Kidney epithelial cell (primary cell): ENCODE data around the gene SF3B6. TPM values are rescaled to one million over a fixed set of nuclear protein-coding genes. Genes with fewer than 3 reads are reported as not detected.
"Not testable (repeated sequence)": the region's sequence is repeated elsewhere in the genome, so short reads cannot be mapped to it uniquely, and the experiment has no call there.

Source experiments
- DNase-seq: peaks from one replicate; pipeline ENCODE4 v3.0.0-alpha.2; 2010; ENCODE audit warnings: low read depth
- H3K27me3 ChIP-seq: 2 replicates; pipeline ENCODE4 v1.6.0; 2011; ENCODE audit warnings: low read length; ENCODE audit not compliant: control insufficient read depth, insufficient read depth
- H3K36me3 ChIP-seq: 2 replicates; pipeline ENCODE4 v1.5.1; 2011; ENCODE audit warnings: low read length; ENCODE audit not compliant: control insufficient read depth, insufficient read depth
- H3K4me3 ChIP-seq: 2 replicates; pipeline ENCODE4 v1.5.1; 2011; ENCODE audit warnings: low read depth, mild to moderate bottlenecking, control low read depth, low read length
- total RNA-seq: library from RNA; depleted of rRNA; stranded (reverse); fragments of >200 nt; gene quantifications from 2 replicates; pipeline ENCODE4 v1.2.3, GENCODE V29; 2015
- TF ChIP-seq, protein P1 (sequence below): IDR thresholded peaks from 2 replicates; pipeline ENCODE4 v1.5.1; 2011; ENCODE audit warnings: mild to moderate bottlenecking, moderate library complexity, low read length, control low read depth, inconsistent platforms; ENCODE audit not compliant: insufficient read depth, poor library complexity, severe bottlenecking

SF3B6 gene
- total RNA-seq, 1 donor from 2014 or later = 208 TPM

DNA sequence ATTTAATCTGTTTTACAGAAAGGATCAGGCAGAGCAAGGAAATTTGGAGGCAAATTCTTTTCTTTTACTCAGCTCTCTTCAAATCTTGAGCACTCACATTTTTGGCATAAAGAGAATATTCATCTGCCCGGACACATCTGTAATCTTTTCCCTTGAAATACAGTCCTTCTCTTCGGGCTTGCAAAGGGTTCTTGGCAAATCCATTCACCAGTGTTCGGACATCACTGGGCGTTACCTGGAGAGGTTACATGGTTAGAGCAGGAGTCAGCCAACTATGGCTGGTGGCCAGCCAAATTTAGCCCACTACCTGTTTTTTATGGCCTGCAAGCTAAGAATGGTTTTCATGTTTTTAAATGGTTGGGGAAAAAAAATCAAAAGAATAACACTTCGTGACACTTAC is 44.9 kb upstream of the SF3B6 start:
- Histone ChIP-seq H3K27me3 (no peaks in the 10 kb centered on the region), H3K4me3 (no peak overlapping the region), H3K36me3 (no peaks in the 10 kb centered on the region)
- DNase-seq = no peak
- TF ChIP-seq, protein P1, sequence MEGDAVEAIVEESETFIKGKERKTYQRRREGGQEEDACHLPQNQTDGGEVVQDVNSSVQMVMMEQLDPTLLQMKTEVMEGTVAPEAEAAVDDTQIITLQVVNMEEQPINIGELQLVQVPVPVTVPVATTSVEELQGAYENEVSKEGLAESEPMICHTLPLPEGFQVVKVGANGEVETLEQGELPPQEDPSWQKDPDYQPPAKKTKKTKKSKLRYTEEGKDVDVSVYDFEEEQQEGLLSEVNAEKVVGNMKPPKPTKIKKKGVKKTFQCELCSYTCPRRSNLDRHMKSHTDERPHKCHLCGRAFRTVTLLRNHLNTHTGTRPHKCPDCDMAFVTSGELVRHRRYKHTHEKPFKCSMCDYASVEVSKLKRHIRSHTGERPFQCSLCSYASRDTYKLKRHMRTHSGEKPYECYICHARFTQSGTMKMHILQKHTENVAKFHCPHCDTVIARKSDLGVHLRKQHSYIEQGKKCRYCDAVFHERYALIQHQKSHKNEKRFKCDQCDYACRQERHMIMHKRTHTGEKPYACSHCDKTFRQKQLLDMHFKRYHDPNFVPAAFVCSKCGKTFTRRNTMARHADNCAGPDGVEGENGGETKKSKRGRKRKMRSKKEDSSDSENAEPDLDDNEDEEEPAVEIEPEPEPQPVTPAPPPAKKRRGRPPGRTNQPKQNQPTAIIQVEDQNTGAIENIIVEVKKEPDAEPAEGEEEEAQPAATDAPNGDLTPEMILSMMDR = no peak

DNA sequence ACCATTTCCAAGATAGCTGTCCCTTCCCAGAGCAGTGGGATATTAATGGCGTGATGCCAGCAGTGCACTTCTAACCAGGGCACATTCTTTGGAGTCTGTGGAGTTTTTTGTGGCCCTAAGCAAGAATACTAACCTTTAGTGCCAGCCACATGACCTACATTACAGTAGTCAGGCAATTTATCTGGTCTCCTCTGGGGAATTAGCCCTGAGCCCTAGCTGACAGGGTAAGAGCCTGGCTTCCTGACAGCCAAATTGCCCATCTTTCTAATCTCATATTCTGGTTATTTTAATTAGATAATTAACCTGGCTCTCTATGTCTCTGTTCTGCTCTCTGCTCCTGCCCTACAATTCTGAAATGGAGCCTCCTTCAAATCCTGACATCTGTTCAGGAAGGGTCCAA is 41.8 kb upstream of the SF3B6 start:
- no peaks in the 10 kb centered on the region for H3K36me3 ChIP-seq
- TF ChIP-seq, protein P1 = no peak
- no peak for DNase-seq

DNA sequence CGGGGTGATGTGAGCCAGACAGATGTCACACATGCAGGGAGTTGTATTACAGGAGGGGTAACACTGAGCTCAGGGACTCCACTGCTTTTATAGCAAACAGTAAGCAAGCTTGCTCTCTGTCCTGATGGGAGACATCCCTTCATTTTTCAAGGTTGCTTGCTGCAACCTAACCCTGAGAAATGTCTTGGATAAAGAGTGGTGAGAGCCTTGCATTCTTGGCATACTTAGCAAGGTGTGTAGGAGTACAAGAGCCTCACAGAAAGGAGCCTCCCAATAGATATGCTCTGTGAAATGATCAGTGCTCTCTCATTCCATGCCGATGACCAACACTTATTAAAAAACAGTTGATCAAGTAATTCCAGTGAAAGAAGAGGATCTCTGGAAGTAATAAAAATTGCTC is 38.9 kb upstream of the SF3B6 start:
- DNase-seq = no peak
- Histone ChIP-seq H3K27me3 (no peaks in the 10 kb centered on the region), H3K4me3 (no peak overlapping the region), H3K36me3 (no peaks in the 10 kb centered on the region)
- TF ChIP-seq, protein P1 = no peak

More for the DNA sequence above, 41.8 kb upstream of the SF3B6 start:
- H3K27me3 ChIP-seq = no peaks in the 10 kb centered on the region
- H3K4me3 ChIP-seq = no peak overlapping the region

DNA sequence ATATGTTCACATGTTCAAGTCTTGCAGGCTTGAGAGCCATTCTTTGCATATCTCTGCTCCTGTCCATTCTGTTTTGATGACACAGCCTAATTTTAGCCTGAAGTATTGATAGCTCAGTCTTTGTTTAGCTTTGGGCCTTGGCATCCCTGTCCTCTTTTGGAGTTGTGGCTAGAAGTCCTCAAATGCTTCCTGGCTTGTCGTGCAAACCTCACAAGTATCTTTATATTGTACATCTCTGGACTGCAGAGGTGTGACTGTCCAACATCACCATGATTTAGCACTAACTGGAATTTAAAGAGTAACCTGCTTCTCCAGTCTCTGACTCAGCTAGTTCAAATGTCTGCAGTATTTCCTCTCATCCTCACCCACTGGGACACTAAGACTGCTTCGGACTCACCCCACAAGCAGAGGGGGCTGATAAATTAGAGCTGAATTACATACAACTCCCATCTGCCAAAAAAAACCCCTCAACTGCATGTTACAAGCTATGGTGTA is 35.3 kb upstream of the SF3B6 start:
- no peak overlapping the region for H3K4me3 ChIP-seq
- DNase-seq = no peak
- TF ChIP-seq, protein P1 = no peak
- no peaks in the 10 kb centered on the region for H3K27me3 ChIP-seq
- H3K36me3 ChIP-seq = no peaks in the 10 kb centered on the region

DNA sequence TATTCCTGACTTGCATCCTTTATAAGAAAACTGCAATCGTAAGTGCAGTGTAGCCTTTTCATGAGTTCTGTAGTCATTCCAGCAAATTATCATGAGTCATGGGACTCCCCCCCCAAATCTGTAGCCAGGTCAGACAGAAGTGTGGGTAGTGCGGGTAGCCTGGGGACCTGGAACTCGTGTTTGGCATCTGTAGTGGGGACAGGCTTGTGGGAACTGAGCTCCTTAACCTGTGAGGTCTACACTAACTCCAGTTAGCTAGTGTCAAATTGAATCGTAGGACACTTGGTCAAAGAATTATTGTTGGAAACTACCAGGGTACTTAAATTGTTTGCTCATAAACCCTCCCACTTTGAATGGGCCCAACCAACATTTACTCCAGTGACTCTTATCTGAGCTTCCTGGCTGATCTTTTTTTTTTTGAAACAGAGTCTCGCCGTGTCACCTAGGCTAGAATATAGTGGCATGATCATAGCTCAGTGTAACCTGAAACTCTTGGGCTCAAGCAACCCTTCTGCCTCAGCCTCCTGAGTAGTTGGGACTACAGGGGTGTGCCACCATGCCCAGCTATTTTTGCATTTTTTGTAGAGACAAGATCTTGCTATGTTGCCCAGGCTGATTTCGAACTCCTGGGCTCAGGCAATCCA is 34.7 kb upstream of the SF3B6 start:
- no peak overlapping the region for H3K4me3 ChIP-seq
- H3K36me3 ChIP-seq = no peaks in the 10 kb centered on the region
- no peaks in the 10 kb centered on the region for H3K27me3 ChIP-seq
- TF ChIP-seq, protein P1 = no peak
- DNase-seq = no peak

DNA sequence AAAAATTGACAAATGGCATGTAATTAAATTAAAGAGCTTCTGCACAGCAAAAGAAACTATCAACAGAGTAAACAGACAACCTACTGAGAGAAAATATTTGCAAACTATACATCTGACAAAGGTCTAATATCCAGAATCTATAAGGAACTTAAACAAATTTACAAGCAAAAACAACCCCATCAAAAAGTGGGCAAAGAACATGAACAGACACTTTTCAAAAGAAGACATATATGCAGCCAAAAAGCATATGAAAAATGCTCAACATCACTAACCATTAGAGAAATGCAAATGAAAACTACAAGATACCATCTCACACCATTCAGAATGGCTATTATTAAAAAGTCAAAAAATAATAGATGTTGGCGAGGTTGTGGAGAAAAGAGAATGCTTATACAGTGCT is 33.3 kb upstream of the SF3B6 start:
- not testable (repeated sequence) for H3K36me3 ChIP-seq, H3K4me3 ChIP-seq, DNase-seq, H3K27me3 ChIP-seq
